Inflammatory macrophage treated with lipopolysaccharide for 4 hours (primary cell): Measurements from ENCODE around the gene TUBGCP2.
"Not testable (repeated sequence)": the region's sequence is repeated elsewhere in the genome, so short reads cannot be mapped to it uniquely, and the experiment has no call there.

Source experiments
- DNase-seq: peaks from one replicate; pipeline ENCODE4 v3.0.0-alpha.2; 2020

Gene TUBGCP2

DNA sequence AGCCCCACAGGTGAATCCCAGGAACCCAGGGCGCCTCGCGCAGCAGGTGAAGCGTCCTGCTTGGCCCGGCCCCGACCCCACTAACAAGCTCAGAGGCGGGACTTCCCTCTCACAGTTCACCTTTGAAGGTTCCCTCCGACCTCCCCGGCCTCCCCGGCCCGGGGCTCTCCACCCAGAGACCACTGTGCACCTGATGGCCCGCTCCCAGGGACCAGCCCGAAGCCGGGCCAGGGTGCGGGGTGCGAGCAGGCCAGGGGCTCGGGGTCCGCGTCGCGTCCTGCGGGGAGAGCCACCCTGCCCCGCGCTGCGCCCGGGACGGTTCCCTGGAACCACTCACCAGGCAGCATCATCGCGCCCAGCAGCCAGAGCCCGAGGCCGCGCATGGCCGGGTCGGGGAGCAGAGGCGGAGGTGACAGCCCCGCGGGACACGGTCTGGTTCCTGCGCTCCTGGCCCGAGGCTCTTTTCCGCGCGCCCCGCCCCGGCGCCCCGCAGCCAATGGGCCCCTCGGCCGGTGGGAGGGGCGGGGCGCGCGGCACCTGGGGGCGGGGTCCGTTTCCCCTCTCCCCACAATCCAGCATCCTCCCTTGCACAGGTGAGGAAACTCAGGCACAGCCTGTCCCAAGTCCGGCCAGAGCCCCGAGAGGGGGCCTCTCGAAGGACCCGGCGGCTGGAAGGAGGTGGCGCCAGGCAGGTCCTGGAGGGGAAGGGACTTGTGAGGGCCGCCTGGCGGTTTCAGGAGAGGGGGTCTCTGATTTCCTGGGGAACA, 32.1 kb downstream of the TUBGCP2 start, which contains the start of gene ADAM8:
ADAM8 (minus strand) TSS at position 434 of the 767 bp plus-strand sequence; CDS start at position 383, 51 bp downstream.
- no peak for DNase-seq

DNA sequence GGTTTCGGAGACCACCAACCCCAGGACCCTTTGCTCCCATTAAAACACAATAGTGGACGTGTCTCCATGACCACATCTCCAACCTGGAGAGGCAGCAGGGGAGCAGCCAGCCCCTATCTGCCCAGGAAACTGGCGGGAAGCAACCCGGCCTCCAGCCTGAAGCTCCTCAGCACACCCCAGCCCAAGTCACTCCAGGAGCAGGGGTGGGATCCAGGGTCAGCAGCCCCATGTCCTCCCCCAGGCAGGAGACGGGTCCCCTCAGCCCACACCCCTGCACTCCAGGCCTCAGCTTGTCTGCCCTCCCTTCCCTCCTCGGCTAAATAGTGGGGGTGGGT, 32.6 kb downstream of the TUBGCP2 start:
- no peak for DNase-seq

- no peak for DNase-seq
These were observed 33.0 kb downstream of the TUBGCP2 start for GRCh38 chr10:133275684-133276092.

DNA sequence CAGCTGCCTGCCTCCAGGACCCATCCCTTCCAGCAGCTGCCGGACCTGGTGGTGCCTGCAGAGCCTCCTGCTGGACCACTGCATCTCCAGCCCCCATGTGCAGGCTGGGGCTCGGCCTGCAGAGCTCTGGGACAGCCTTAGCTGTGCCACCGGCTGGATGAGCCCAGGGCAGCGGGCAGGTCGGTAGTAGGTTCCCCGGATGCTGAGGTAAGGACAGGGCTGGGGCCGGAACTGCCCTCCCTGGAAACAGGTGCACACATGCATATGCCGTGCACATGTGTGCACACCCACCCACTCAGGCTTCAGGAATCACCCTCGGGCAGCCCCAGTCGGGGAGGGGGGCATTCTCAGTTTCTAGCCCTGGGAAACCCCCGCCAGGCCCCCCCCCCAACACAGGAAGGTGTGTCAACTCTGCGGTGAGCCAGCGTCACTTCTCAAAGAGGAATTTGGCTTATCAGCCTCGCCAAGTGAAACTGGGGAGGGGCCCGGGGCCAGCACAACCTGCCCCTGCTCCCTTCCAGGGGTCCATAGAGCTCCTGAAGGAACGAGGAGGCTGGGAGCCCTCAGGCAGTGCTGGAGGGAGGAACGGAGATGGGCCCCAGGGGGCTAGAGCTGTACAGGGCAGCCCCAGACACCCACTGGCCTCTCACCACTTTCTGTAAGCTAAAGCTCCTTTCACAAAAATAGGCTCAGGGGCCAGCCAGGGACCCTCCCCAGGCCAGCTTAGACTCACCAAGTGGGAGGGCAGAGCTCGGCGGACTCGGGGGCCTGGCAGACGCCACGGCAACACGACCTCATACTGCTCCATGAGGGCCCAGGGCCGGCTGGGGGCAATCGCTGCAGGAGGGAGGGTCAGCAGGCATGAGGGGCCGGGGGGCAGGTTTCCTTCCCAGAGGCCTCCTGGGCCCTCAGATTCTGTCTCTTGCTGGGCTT, 33.7 kb downstream of the TUBGCP2 start:
- peak; percentile 25 for DNase-seq

- DNase-seq: no peak
These were observed 35.0 kb downstream of the TUBGCP2 start for GRCh38 chr10:133273534-133274143.

DNA sequence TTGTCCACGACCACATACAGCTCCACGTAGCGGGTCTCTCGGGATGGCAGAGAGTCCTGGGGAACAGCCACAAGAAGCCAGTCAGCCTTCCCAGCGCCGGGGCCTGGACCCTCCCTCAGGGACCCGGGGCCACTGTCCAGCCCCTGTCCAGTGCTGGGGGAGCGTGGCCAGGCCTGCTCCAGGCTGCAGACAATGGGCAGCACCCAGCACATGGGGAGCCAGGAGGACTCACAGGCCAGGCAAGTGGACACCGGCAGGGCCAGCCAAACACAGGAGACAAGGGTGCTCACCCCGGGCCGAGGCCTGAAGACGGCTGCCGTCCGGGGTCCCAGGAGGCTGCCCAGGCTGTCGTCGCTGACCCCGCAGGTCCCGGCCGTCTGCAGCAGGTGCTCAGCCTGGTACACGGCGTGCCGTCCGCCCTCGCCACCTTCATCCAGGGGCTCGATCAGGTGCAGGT, 35.7 kb downstream of the TUBGCP2 start:
- no peak for DNase-seq

DNA sequence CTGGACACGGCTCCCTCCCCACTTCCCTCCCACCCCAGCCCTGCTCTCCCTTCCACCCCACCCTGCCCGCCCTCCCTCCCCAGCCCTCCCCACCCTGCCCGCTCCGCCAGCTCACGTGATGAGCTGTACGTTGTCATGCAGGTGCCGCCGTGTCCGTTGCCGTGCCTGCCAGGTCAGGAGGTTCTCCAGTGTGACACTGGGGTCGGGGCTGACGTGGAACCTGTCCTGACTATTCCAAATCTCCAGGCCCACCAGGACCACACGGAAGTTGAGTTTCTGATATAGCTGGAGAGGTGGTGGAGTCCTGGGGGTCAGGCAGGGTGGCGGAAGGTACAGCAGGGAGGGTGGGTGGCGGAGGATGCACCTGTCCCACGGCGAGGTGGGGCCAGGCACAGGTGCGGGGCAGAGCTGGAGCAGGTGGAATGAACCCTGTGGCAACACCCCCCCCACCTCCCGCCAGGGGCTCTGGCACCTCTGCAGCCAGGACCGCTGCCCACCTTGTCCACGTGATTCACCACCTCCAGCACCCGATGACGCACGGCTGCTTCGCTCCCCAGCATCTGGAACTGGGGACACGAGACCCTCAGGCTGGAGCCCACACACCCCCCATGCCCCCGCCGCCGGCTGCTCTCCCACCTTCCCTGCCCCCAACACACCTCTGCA, 36.2 kb downstream of the TUBGCP2 start:
- no peak for DNase-seq

- no peak for DNase-seq
These were observed 37.0 kb downstream of the TUBGCP2 start for GRCh38 chr10:133271521-133272300.

DNA sequence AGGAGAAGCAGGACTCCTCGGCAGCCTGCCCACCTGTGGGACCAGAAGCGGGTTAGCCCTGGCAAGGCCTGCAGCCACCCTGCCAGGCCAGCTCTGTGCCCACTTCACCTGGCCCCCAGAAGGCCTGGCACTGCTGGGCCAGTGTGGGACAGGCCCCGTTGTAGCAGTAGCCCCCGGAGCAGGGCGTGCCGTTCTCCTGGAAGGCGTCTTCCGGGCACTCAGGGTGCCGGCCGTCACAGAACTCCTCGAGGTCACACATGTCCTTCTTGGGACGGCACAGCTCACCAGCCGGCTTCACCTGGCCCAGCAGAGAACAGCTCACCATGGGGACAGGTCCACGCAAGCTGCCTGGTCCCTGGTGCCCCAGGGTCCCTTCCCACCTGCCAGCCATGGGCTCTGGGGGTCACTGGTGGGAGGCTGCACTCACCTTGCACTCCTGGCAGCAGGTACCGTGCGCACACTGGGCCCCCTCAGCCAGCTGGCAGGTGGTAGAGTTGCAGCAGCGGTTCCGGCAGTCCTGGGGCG, 37.8 kb downstream of the TUBGCP2 start:
- DNase-seq: no peak

DNA sequence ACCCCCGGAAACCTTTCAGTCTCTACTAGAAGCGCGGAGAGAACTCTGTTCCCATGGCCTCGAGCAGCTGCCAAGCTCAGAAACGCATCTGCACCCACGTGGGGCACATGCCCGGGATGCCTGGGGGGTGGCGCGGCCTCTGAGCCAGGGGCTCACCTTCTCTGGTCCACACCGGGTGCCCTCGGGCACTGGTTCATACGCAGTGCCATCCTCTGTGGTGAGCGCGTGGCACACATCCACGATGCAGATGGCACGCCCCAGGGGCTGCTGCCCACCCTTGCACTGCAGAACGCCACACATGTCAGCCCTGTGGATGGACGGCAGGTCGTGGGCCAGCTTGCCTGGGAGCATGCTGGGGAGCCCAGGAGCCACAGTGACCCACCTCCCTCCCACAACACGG, 38.5 kb downstream of the TUBGCP2 start:
- no peak for DNase-seq

- DNase-seq: no peak
These were observed 39.3 kb downstream of the TUBGCP2 start for GRCh38 chr10:133269367-133269766.

DNA sequence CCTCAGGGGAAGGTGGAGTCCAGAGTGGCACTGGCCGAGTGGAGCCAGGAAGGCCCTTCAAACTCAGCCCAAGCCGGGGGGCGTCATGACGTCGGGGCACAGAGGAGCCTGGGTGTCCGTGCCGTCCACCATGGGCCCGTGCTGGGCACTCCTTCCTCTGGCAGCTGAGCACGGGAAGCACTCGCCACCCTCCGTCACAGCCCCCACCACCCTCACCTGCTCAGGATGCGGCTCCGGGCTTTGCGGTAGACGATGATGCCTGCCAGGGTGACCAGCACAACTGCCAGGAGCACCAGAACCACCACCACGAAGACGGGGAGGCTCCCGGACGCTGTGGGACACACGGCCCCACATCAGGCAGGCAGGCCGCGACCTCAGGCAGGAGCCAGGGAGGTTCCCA, 40.1 kb downstream of the TUBGCP2 start:
- no peak for DNase-seq

- DNase-seq: no peak
These were observed 40.8 kb downstream of the TUBGCP2 start for GRCh38 chr10:133267829-133268228.

- DNase-seq: no peak
These were observed 41.4 kb downstream of the TUBGCP2 start for GRCh38 chr10:133267293-133267692.

DNA sequence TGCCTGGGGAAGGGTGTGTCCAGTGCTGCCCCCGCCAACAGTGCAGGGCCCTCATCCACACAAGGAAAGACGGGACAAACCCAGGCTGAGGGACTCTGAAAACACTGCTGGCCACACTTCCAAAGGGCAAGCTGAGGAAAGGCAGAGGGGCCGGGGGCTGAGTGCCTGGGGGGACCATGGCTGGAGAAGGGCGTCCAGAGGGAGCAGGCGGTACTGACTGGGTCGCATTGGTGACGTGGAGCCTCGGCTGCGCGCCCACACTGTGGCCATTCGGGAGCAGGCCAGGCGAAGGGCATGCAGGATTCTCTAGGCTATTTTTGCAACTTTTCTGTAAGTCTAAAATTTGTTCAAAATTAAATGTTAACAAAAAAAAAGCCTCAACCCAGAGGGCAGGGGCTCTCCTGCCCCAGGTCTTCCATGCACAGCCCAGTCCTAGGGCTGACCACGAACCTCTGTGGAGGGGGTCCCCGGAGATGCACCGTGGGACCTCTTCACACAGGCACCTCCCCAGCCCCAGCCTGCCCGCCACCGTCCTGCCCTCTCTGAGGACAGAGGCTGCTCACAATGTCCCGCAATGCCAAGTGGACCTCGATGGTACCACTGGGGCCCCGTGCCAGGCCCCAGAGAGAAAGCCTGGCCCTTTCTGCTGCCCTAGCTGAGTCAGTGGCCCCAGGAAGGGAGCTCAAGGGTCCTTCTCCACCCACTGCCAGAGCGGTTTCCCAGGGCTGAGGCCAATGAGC, 42.4 kb downstream of the TUBGCP2 start:
- DNase-seq: no peak

DNA sequence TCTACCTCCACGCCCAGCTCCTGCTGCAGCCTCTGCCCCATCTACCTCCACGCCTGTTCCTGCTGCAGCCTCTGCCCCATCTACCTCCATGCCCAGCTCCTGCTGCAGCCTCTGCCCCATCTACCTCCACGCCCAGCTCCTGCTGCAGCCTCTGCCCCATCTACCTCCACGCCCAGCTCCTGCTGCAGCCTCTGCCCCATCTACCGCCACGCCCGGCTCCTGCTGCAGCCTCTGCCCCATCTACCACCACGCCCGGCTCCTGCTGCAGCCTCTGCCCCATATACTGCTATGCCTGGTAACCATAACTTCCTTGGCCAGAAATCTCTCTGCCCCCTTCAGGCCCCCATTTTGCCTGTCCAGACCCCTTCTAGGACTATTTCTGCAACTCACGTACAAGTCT, 43.6 kb downstream of the TUBGCP2 start:
- DNase-seq: not testable (repeated sequence)

DNA sequence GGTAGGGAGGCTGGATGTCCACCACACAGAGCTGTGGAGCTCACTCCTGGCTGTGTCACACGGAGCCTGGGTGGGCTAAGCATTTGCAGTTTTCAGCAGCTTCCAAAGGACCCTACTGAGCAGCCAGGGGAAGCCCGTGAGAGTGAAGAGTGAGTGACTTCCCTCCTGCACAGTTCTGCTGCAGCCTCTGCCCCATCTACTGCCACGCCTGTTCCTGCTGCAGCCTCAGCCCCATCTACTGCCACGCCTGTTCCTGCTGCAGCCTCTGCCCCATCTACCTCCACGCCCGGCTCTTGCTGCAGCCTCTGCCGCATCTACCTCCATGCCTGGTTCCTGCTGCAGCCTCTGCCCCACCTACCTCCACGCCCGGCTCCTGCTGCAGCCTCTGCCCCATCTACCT, 44.2 kb downstream of the TUBGCP2 start:
- DNase-seq: peak; percentile 57

- DNase-seq: no peak
These were observed 45.0 kb downstream of the TUBGCP2 start for GRCh38 chr10:133263674-133264073.

GRCh38 chr10:133262696-133263095, 46.0 kb downstream of the TUBGCP2 start:
- DNase-seq: no peak

- peak; percentile 75 for DNase-seq
These were observed 46.8 kb downstream of the TUBGCP2 start for GRCh38 chr10:133261726-133262325.
